HEK293 (cell line): Measurements from ENCODE around the gene OR4S2.

ENCODE experiments used
- GLIS1 ChIP-seq: fragments of 450-650 bp; formaldehyde crosslinking; IDR thresholded peaks from 2 replicates; pipeline ENCODE4 v1.5.1; 2016; ENCODE audit warnings: missing biosample characterization, missing genetic modification characterization
- ZBTB17 ChIP-seq: fragments of 450-650 bp; formaldehyde crosslinking; IDR thresholded peaks from 2 replicates; pipeline ENCODE4 v1.5.1; 2016; ENCODE audit warnings: missing biosample characterization, missing genetic modification characterization
- ZBTB20 ChIP-seq: fragments of 450-650 bp; formaldehyde crosslinking; IDR thresholded peaks from 2 replicates; pipeline ENCODE4 v1.5.1; 2016; ENCODE audit warnings: missing biosample characterization, missing genetic modification characterization
- ZNF10 ChIP-seq: fragments of 450-650 bp; formaldehyde crosslinking; IDR thresholded peaks from 2 replicates; pipeline ENCODE4 v1.5.1; 2017; ENCODE audit warnings: missing biosample characterization, missing genetic modification characterization
- ZNF274 ChIP-seq, 2 experiments: fragments of 200-500 bp in 1 of 2; fragments of 450-650 bp in 1 of 2; sonication (Bioruptor generic) in 1 of 2; formaldehyde crosslinking in 1 of 2; IDR thresholded peaks; 2 replicates each; pipeline versions ENCODE4 v1.5.1 to v1.6.1; 2014 to 2016; ENCODE audit warnings: borderline replicate concordance in 1 of 2, inconsistent platforms in 1 of 2, low read length in 1 of 2, missing biosample characterization in 1 of 2, missing genetic modification characterization in 1 of 2
- TF ChIP-seq, protein P1 (sequence below): fragments of 450-650 bp; formaldehyde crosslinking; IDR thresholded peaks from 2 replicates; pipeline ENCODE4 v1.5.1; 2016; ENCODE audit warnings: missing biosample characterization, missing genetic modification characterization, low read depth
- TF ChIP-seq, protein P2 (sequence below): fragments of 450-650 bp; formaldehyde crosslinking; IDR thresholded peaks from 2 replicates; pipeline ENCODE4 v1.5.1; 2017; ENCODE audit warnings: missing biosample characterization, missing genetic modification characterization
- TF ChIP-seq, protein P3 (sequence below): fragments of 450-650 bp; formaldehyde crosslinking; IDR thresholded peaks from 2 replicates; pipeline ENCODE4 v1.5.1; 2016; ENCODE audit warnings: missing biosample characterization, missing genetic modification characterization

GRCh38 chr11:55634813-55635212 lies 13.3 kb upstream of the OR4S2 start, which contains the start of gene OR4P4:
- TF ChIP-seq ZBTB20 (tag by site-specific recombination) (no peak), ZBTB17 (tag by site-specific recombination) (no peak), ZNF10 (no peak), ZNF274 (IDR thresholded peaks at IDR 0.05; ENCODE audit: low read length) (no peak), ZNF274 (tag by site-specific recombination; IDR thresholded peaks at IDR 0.05; ENCODE audit: borderline replicate concordance) (no peak), GLIS1 (tag by site-specific recombination) (no peak)
- TF ChIP-seq, protein P1, sequence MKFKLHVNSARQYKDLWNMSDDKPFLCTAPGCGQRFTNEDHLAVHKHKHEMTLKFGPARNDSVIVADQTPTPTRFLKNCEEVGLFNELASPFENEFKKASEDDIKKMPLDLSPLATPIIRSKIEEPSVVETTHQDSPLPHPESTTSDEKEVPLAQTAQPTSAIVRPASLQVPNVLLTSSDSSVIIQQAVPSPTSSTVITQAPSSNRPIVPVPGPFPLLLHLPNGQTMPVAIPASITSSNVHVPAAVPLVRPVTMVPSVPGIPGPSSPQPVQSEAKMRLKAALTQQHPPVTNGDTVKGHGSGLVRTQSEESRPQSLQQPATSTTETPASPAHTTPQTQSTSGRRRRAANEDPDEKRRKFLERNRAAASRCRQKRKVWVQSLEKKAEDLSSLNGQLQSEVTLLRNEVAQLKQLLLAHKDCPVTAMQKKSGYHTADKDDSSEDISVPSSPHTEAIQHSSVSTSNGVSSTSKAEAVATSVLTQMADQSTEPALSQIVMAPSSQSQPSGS (tag by site-specific recombination), result no peak
- TF ChIP-seq, protein P2, sequence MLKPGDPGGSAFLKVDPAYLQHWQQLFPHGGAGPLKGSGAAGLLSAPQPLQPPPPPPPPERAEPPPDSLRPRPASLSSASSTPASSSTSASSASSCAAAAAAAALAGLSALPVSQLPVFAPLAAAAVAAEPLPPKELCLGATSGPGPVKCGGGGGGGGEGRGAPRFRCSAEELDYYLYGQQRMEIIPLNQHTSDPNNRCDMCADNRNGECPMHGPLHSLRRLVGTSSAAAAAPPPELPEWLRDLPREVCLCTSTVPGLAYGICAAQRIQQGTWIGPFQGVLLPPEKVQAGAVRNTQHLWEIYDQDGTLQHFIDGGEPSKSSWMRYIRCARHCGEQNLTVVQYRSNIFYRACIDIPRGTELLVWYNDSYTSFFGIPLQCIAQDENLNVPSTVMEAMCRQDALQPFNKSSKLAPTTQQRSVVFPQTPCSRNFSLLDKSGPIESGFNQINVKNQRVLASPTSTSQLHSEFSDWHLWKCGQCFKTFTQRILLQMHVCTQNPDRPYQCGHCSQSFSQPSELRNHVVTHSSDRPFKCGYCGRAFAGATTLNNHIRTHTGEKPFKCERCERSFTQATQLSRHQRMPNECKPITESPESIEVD, result no peak
- TF ChIP-seq, protein P3, sequence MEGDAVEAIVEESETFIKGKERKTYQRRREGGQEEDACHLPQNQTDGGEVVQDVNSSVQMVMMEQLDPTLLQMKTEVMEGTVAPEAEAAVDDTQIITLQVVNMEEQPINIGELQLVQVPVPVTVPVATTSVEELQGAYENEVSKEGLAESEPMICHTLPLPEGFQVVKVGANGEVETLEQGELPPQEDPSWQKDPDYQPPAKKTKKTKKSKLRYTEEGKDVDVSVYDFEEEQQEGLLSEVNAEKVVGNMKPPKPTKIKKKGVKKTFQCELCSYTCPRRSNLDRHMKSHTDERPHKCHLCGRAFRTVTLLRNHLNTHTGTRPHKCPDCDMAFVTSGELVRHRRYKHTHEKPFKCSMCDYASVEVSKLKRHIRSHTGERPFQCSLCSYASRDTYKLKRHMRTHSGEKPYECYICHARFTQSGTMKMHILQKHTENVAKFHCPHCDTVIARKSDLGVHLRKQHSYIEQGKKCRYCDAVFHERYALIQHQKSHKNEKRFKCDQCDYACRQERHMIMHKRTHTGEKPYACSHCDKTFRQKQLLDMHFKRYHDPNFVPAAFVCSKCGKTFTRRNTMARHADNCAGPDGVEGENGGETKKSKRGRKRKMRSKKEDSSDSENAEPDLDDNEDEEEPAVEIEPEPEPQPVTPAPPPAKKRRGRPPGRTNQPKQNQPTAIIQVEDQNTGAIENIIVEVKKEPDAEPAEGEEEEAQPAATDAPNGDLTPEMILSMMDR, result no peak
